CD4-positive, CD25-positive, alpha-beta regulatory T cell (primary cell): Measurements from ENCODE around the gene RS1. TPM values are rescaled to one million over a fixed set of nuclear protein-coding genes. Genes with fewer than 3 reads are reported as not detected.

Experiments used
- ATAC-seq, 2 donors: fragments of 150-1000 bp; cut with Tn5 transposase; one replicate each; pipeline ENCODE4 v1.10.0; 2021; ENCODE audit warnings: low read depth in 2 of 2, moderate number of reproducible peaks in 2 of 2, moderate library complexity in 1 of 2
- DNase-seq, 3 donors: peaks; one replicate each; pipeline versions ENCODE4 v3.0.0 to v3.0.0-alpha.2; 2012 to 2022; ENCODE audit warnings: mixed read lengths in 1 of 3
- H3K27ac ChIP-seq: one replicate; pipeline ENCODE4 v1.7.0; 2013; ENCODE audit warnings: mild to moderate bottlenecking, low read length; ENCODE audit not compliant: insufficient read depth, poor library complexity, severe bottlenecking
- H3K27me3 ChIP-seq: one replicate; pipeline ENCODE4 v1.7.0; 2013; ENCODE audit warnings: low read length; ENCODE audit not compliant: control insufficient read depth, insufficient read depth
- H3K36me3 ChIP-seq: one replicate; pipeline ENCODE4 v1.7.0; 2013; ENCODE audit warnings: mild to moderate bottlenecking, low read length, moderate library complexity; ENCODE audit not compliant: control insufficient read depth, insufficient read depth
- H3K4me1 ChIP-seq: 2 replicates; pipeline ENCODE4 v1.7.0; 2013; ENCODE audit warnings: mild to moderate bottlenecking, low read length; ENCODE audit not compliant: insufficient read depth, control insufficient read depth, poor library complexity, severe bottlenecking
- H3K4me3 ChIP-seq: one replicate; pipeline ENCODE4 v1.7.0; 2013; ENCODE audit warnings: low read depth, mild to moderate bottlenecking, low read length, moderate library complexity
- H3K9me3 ChIP-seq, 2 experiments: 1 replicate in 1 of 2; 2 replicates in 1 of 2; pipeline ENCODE4 v1.7.0; 2013; ENCODE audit warnings: low read length in 2 of 2, mild to moderate bottlenecking in 1 of 2, moderate library complexity in 1 of 2; ENCODE audit not compliant: control insufficient read depth in 2 of 2
- H3K27ac Mint-ChIP-seq, 3 donors: one replicate each; pipeline ENCODE4 v1.8.0; 2020 to 2022; ENCODE audit warnings: mild to moderate bottlenecking in 3 of 3, mixed read lengths in 3 of 3, moderate library complexity in 2 of 3
- H3K27me3 Mint-ChIP-seq: one replicate; pipeline ENCODE4 v1.8.0; 2022; ENCODE audit warnings: mild to moderate bottlenecking, mixed read lengths
- H3K36me3 Mint-ChIP-seq: one replicate; pipeline ENCODE4 v1.8.0; 2020; ENCODE audit warnings: mixed read lengths
- H3K4me1 Mint-ChIP-seq, 4 donors: one replicate each; pipeline ENCODE4 v1.8.0; 2020 to 2022; ENCODE audit warnings: mixed read lengths in 4 of 4, mild to moderate bottlenecking in 1 of 4
- H3K4me3 Mint-ChIP-seq, 4 donors: one replicate each; pipeline ENCODE4 v1.8.0; 2020 to 2022; ENCODE audit warnings: mild to moderate bottlenecking in 4 of 4, mixed read lengths in 4 of 4, moderate library complexity in 3 of 4
- H3K9me3 Mint-ChIP-seq, 7 donors: one replicate each; pipeline ENCODE4 v1.8.0; 2020 to 2022; ENCODE audit warnings: mixed read lengths in 7 of 7, mild to moderate bottlenecking in 3 of 7, moderate library complexity in 2 of 7
- polyA plus RNA-seq, 4 donors: library from polyadenylated mRNA; unstranded; fragments of 300-500 nt; fragmentation: Illumina TruSeq; gene quantifications; one replicate each; pipeline ENCODE4 v1.2.3, GENCODE V29; 2021
- total RNA-seq: library from RNA; stranded (reverse); gene quantifications from one replicate; pipeline ENCODE4 v1.2.3, GENCODE V29; 2022

Gene RS1
- total and polyA plus RNA-seq, 5 donors from 2014 or later: not detected

DNA sequence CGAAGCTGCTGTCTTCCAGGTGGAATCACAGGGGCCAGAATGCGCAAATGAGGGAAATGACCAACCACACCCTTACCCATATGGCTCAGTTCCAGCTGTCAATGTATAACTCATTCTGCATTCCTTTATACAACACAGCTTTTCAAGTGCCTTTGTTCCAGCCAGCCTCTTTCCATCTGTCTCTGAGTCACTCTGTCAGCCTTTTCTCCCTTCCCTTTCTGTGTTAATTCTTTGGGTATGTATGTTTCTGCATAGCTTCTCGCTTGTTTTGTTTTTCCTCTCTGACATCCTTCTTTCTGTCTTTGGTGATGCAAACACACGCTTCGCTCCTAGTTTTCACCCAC, 54.5 kb downstream of the RS1 start:
- H3K36me3 Mint-ChIP-seq: no peaks in the 10 kb centered on the region
- ATAC-seq (no peak), DNase-seq (no peak)
- Histone ChIP-seq H3K9me3 (no peaks in the 10 kb centered on the region), H3K4me1 (no peaks in the 10 kb centered on the region), H3K27ac (no peak overlapping the region), H3K4me3 (no peak overlapping the region), H3K27me3 (no peaks in the 10 kb centered on the region), H3K36me3 (no peaks in the 10 kb centered on the region)
- peaks cover 0 to 1% (median 0%) of the 10 kb centered on the region in 7 donors for H3K9me3 Mint-ChIP-seq
- H3K4me1 Mint-ChIP-seq: no peaks in the 10 kb centered on the region
- no peak overlapping the region for H3K4me3 Mint-ChIP-seq
- H3K27me3 Mint-ChIP-seq: no peaks in the 10 kb centered on the region
- H3K27ac Mint-ChIP-seq: peak overlapping the region in 1 of 3 donors; percentile 39

DNA sequence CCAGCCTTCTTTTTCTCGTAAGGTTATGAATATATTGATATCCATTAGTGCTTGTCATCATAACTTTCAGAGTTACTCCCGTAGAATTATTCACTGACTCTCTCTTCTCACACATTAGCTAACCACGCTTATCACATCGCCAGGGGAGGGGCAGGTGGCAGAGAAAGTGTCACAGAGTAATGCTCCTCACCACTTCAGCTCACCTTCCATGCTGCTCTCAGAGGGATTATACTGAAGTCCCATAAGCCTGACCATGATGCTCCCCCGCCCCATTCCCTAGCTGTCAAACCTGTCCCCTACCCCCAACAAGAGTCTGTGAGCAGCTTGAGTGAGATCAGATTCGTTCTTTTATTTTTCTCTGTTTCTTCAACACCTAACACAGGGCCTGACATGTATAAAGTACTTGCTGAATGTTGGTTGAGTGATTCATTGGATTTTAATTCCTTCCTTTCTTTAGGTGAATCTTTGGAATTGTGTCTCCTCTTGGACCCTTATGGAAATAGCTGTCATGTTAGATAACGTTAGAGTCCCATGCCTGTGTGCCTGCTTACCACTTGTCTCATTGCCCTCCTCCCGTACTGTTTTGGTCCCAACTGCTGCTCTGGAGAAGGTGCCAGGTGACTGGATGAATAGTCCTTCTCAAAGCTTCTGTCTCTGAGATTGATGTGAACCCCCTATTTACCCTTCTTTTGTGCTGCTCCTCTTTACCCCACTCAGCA, 55.1 kb downstream of the RS1 start:
- H3K27me3 ChIP-seq: no peaks in the 10 kb centered on the region
- no peak overlapping the region for H3K27ac ChIP-seq
- no peaks in the 10 kb centered on the region for H3K36me3 ChIP-seq
- DNase-seq (no peak), ATAC-seq (no peak)
- no peaks in the 10 kb centered on the region for H3K36me3 Mint-ChIP-seq
- H3K4me1 Mint-ChIP-seq: no peaks in the 10 kb centered on the region
- no peaks in the 10 kb centered on the region for H3K27me3 Mint-ChIP-seq
- H3K4me3 Mint-ChIP-seq: peak overlapping the region in 1 of 4 donors; percentile 27
- no peaks in the 10 kb centered on the region for H3K9me3 ChIP-seq
- H3K4me1 ChIP-seq: no peaks in the 10 kb centered on the region
- H3K27ac Mint-ChIP-seq: no peak overlapping the region
- H3K9me3 Mint-ChIP-seq: peaks cover 0 to 1% (median 0%) of the 10 kb centered on the region in 7 donors
- no peak overlapping the region for H3K4me3 ChIP-seq

DNA sequence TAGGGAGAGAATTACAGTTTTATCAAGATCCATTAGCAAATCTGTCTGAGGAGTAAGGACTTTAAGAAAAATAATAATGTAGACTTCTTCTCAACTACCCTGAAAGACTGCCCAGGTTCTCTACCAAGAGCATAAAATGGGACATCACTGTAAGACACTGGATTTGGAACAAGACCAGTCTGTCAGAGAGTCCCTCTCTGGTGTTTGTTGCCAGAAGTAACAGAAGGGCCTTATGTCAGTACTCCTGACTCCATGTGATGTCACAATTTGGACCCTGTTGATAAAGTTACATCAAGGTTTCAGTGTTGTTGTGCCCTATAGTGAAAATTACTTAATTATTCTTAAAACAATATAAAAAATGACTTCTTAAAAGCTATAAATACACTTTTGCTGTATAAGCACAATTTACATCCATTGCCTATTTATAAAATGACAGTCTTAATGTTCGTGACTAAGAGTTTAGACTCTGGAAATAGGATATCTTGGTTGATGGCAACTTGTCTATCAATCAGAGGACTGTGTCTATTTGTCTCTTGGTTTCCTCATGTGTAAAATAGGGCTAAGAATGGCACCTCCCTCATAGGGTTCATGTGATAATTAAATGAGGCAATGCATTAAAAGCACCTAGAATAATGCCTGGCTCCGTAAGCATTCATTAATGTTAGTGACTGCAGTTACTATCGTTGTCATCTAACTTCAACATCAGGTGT, 57.8 kb downstream of the RS1 start:
- Mint-ChIP-seq H3K4me3 (no peak overlapping the region), H3K9me3 (peaks cover 0 to 1% (median 0%) of the 10 kb centered on the region in 7 donors), H3K4me1 (no peaks in the 10 kb centered on the region), H3K36me3 (peaks cover 8% of the 10 kb centered on the region), H3K27ac (no peak overlapping the region), H3K27me3 (no peaks in the 10 kb centered on the region)
- Histone ChIP-seq H3K4me1 (no peaks in the 10 kb centered on the region), H3K27me3 (no peaks in the 10 kb centered on the region), H3K4me3 (no peak overlapping the region), H3K27ac (no peak overlapping the region), H3K36me3 (no peaks in the 10 kb centered on the region), H3K9me3 (no peaks in the 10 kb centered on the region)
- ATAC-seq (no peak), DNase-seq (no peak)

DNA sequence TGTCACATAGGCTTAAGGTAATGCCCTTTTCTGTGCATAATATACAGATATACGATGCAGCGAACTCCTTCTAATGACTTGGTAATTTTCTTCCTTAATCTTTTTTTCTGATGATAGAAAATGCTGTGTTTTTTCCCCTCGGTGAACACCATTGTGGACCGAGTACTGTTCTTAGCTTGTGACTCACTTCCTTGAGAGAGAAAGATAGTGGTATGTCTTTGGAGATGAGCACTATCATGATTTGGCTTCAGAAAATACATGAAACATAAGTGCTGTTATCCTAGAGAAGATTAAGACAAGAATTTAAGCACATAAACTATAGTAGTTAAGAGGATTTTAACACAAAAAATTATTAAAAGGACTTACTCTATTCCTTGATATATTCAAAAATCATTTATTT, 63.9 kb downstream of the RS1 start:
- no peaks in the 10 kb centered on the region for H3K9me3 ChIP-seq
- no peak for ATAC-seq
- H3K4me1 ChIP-seq: no peaks in the 10 kb centered on the region
- peaks cover 20% of the 10 kb centered on the region for H3K36me3 Mint-ChIP-seq
- H3K4me3 Mint-ChIP-seq: no peak overlapping the region
- H3K36me3 ChIP-seq: peaks cover 2% of the 10 kb centered on the region
- H3K27ac ChIP-seq: no peak overlapping the region
- H3K27me3 Mint-ChIP-seq: no peaks in the 10 kb centered on the region
- no peak for DNase-seq
- H3K27me3 ChIP-seq: no peaks in the 10 kb centered on the region
- no peaks in the 10 kb centered on the region for H3K4me1 Mint-ChIP-seq
- H3K4me3 ChIP-seq: no peak overlapping the region
- H3K9me3 Mint-ChIP-seq: no peaks in the 10 kb centered on the region
- H3K27ac Mint-ChIP-seq: no peak overlapping the region

DNA sequence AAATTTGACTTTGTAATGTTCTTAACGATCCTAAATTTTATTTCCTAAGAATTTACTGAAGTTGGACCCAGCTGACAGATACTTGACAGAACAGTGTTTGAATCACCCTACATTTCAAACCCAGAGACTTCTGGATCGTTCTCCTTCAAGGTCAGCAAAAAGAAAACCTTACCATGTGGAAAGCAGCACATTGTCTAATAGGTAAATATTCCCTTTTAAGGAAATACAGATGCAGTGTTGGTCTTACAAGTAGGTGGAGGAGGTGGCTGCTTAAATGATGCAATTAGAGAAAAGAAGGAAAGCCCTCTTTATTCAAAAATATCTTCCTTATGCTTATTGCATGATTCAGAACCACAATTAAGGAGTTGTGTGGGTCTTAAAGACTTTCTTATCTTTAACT, 73.5 kb downstream of the RS1 start:
- no peak overlapping the region for H3K4me3 Mint-ChIP-seq
- no peaks in the 10 kb centered on the region for H3K27me3 ChIP-seq
- peaks cover 6% of the 10 kb centered on the region for H3K36me3 Mint-ChIP-seq
- H3K4me1 Mint-ChIP-seq: no peaks in the 10 kb centered on the region
- ATAC-seq (no peak), DNase-seq (no peak)
- no peaks in the 10 kb centered on the region for H3K4me1 ChIP-seq
- peaks cover 0 to 2% (median 0%) of the 10 kb centered on the region in 7 donors for H3K9me3 Mint-ChIP-seq
- H3K36me3 ChIP-seq: no peaks in the 10 kb centered on the region
- H3K9me3 ChIP-seq: no peaks in the 10 kb centered on the region
- no peak overlapping the region for H3K27ac Mint-ChIP-seq
- no peaks in the 10 kb centered on the region for H3K27me3 Mint-ChIP-seq
- no peak overlapping the region for H3K27ac ChIP-seq
- H3K4me3 ChIP-seq: no peak overlapping the region

DNA sequence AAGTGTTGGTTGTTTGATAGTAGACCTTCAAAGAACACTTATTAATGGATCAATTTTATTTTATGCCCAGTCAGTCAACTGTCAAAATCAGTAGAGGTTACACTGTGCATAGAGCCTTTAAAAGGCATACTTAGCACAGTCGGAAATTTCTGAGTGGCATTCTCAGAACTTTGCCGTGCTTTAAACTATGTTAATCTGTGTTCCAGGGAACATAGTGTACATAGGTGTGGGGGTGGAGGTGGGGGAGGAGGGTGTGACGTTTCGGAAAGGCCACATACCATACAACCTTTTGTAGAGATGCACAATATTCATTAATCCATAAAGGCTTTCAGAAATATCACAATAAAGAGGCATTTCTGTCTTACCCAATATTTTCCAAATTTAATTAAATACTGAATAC, 75.8 kb downstream of the RS1 start:
- H3K4me1 ChIP-seq: no peaks in the 10 kb centered on the region
- no peak overlapping the region for H3K27ac ChIP-seq
- Mint-ChIP-seq H3K4me3 (no peak overlapping the region), H3K4me1 (no peaks in the 10 kb centered on the region), H3K9me3 (peaks cover 0 to 2% (median 0%) of the 10 kb centered on the region in 7 donors), H3K27me3 (no peaks in the 10 kb centered on the region), H3K36me3 (peaks cover 3% of the 10 kb centered on the region), H3K27ac (no peak overlapping the region)
- no peaks in the 10 kb centered on the region for H3K27me3 ChIP-seq
- H3K36me3 ChIP-seq: no peaks in the 10 kb centered on the region
- DNase-seq (no peak), ATAC-seq (no peak)
- no peak overlapping the region for H3K4me3 ChIP-seq
- no peaks in the 10 kb centered on the region for H3K9me3 ChIP-seq

DNA sequence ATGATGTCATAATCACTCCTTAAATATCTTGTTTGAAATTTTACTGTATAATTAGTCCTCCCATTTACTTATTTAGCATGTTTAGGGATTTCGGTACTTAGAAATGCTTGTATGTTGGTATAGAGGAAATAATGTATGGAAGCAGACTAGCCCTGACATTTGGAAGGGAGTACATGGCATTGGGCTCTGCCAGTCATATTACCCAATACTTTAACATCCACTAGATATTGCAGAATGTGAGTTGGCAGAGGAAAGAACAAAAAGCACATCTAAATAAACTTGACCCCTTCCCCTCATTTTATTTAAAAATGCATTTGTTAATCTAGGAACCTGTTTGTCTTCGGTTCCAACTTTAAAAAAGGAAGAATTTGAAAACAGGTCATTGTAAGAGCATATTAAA, 77.8 kb downstream of the RS1 start:
- H3K36me3 Mint-ChIP-seq: peaks cover 6% of the 10 kb centered on the region
- H3K27ac Mint-ChIP-seq: no peak overlapping the region
- no peaks in the 10 kb centered on the region for H3K4me1 ChIP-seq
- no peak overlapping the region for H3K4me3 Mint-ChIP-seq
- H3K27me3 Mint-ChIP-seq: no peaks in the 10 kb centered on the region
- H3K4me1 Mint-ChIP-seq: no peaks in the 10 kb centered on the region
- ATAC-seq: no peak
- H3K27ac ChIP-seq: no peak overlapping the region
- no peaks in the 10 kb centered on the region for H3K9me3 ChIP-seq
- no peaks in the 10 kb centered on the region for H3K27me3 ChIP-seq
- no peak for DNase-seq
- peaks cover 0 to 2% (median 0%) of the 10 kb centered on the region in 7 donors for H3K9me3 Mint-ChIP-seq
- H3K36me3 ChIP-seq: no peaks in the 10 kb centered on the region
- H3K4me3 ChIP-seq: no peak overlapping the region

DNA sequence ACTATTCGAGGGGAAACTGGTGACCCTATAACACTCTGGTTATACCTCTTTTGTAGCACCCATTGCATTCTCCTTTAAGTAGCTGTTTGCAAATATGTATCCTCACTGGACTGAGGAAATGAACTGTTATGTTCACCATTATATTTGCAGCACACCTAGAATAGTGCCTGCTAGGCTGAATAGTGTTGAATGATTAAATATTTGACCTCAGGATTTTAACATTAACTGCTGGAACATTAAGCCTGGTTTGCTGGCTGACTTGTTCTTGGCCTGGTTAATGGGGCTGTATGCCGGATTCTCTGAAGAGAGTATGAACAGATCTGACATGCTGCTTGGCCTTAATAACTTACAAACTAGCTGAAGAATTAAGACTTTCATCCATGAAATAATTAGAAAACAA, 80.1 kb downstream of the RS1 start:
- no peaks in the 10 kb centered on the region for H3K9me3 ChIP-seq
- no peak for ATAC-seq
- H3K27ac Mint-ChIP-seq: no peak overlapping the region

More for the DNA sequence above, 80.1 kb downstream of the RS1 start:
- no peaks in the 10 kb centered on the region for H3K4me1 ChIP-seq
- H3K4me1 Mint-ChIP-seq: no peaks in the 10 kb centered on the region
- H3K9me3 Mint-ChIP-seq: peaks cover 0 to 2% (median 0%) of the 10 kb centered on the region in 7 donors
- H3K36me3 Mint-ChIP-seq: peaks cover 6% of the 10 kb centered on the region
- no peaks in the 10 kb centered on the region for H3K36me3 ChIP-seq
- H3K4me3 ChIP-seq: no peak overlapping the region
- no peaks in the 10 kb centered on the region for H3K27me3 ChIP-seq
- no peaks in the 10 kb centered on the region for H3K27me3 Mint-ChIP-seq
- DNase-seq: no peak
- no peak overlapping the region for H3K4me3 Mint-ChIP-seq
- no peak overlapping the region for H3K27ac ChIP-seq
